HG02798 (cell line): Measurements from ENCODE around the gene MIA.
"Not testable (repeated sequence)": the region's sequence is repeated elsewhere in the genome, so short reads cannot be mapped to it uniquely, and the experiment has no call there.

ENCODE experiments used
- ATAC-seq: cut with Tn5 transposase; IDR thresholded peaks from one replicate; pipeline ENCODE4 v1.9.1; 2021; ENCODE audit warnings: mild to moderate bottlenecking; ENCODE audit not compliant: unreplicated experiment, poor library complexity

Gene MIA

DNA sequence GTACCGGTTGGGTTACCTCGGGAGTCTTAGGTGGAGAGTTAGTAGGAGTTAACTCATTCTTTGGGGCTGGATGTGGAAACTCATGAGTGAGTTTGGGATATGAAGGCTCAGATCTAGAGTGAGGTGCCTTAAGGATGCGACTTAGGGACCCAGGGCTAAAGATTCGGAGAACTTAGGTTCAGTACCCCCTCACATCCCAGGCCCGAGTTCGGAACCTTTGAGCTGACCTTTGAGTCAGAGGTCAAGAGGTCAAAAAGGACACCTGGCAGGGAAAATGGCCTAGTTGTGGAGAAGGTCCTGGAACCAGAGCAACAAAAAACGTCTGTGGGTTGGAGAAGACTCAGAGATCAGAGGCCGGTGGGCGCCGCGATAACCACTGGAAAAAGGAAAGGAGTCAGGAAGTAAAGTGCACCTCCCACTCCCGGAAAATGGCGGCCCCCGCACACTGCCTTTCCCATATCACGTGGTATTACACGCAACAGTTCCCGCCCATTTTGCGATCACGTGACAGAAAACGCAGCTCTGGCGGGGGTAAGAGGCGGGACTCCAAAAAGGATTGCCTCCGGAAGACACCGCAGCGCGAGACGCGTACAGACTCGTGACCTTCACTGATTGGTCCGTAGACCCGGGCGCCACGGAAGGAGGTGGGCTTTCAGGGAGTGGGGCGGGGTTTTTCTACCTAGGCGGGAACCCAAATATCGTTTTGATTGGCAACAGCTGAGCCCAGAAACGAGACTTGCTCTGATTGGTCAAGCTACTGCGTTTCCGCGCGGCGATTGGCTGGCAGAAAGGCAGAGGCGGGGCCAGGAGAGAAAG is 25.1 kb upstream of the MIA start, which contains the start of gene ACTMAP:
ACTMAP (minus strand) TSS at position 420 of the 816 bp plus-strand sequence. CDS start 674 bp downstream, outside the sequence.
- ATAC-seq: peak; percentile 88

DNA sequence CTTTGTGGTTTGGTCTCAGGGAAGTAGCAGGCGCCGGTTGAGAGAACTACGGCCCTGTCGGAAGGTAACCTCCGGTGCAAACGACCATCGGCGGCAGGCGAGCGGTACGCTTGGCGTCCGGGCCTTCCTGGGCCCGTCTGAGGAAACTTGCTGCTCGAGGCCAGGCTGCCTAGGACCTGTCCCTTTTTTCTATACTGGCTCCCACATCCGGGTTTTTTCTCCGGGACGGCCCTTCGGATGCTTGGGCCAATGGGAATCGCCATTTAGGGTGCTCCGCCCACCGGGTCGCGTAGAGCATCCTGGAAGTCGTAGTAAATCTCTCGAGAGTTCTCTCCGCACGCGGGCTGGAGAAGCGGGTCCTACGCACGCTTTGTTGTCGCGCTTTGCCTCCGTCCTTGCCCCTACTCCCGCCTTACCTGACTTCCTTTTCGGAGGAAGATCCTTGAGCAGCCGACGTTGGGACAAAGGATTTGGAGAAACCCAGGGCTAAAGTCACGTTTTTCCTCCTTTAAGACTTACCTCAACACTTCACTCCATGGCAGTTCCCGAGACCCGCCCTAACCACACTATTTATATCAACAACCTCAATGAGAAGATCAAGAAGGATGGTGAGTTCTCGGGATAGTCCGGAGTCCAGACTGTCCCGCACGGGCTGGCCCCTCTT is 24.3 kb upstream of the MIA start, which contains the start of gene SNRPA:
SNRPA (plus strand) TSS at position 330 of the 664 bp plus-strand sequence; CDS start at position 536, 206 bp downstream.
- ATAC-seq: peak; percentile 61

DNA sequence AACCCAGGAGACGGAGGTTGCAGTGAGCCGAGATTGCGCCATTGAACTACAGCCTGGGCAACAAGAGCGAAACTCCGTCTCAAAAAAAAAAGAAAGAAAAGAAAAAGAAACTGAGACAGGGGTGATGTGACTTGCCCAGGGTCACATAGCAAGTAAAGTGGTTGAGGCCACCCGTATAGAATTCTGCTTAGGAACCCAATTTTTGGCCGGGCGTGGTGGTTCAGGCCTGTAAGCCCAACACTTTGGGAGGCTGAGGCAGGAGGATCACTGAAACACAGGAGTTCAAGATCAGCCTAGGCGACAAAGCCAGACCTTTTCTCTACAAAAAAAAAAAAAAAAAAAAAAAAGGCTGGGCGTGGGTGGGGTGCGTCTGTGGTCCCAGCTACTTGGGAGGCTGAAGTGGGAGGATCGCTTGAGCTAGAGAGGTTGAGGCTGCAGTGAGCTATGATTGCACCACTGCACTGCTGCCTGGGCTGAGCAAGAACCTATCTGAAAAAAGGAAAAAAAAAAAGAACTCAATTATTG is 23.0 kb upstream of the MIA start:
- no peak for ATAC-seq

GRCh38 chr19:40754611-40755247 is 20.6 kb upstream of the MIA start:
- ATAC-seq: no peak

DNA sequence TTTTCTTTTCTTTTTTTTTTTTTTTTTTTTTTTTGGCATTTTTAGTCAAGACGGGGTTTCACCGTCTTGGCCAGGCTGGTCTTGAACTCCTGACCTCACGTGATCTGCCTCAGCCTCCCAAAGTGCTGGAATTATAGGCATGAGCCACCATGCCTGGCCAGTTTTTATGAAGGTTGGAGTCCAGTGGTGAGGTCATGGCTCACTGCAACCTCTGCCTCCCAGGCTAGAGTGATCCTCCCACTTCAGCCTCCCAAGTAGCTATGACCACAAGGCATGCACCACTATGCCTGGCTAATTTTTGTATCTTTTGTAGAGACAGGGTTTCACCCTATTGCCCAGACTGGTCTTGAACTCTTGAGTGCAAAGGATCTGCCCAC is 20.1 kb upstream of the MIA start:
- ATAC-seq: no peak

DNA sequence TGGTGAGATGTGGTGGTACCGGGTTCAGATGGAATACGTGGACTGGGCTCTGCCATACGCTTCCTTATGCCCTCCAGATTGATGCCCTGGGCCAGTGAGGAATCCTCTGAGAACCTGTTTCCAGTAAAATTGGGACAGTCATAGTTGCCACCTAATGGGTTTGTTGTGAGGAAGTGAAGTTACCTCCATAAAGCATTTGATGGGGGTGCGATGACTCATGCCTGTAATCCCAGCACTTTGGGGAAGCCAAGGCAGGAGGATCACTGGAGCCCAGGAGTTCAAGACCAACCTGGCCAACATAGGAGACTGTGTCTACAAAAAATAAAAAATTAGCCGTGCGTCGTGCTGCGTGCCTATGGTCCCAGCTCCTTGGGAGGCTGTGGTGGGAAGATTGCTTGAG is 19.5 kb upstream of the MIA start:
- no peak for ATAC-seq

GRCh38 chr19:40756502-40757110 is 18.7 kb upstream of the MIA start:
- ATAC-seq: no peak

DNA sequence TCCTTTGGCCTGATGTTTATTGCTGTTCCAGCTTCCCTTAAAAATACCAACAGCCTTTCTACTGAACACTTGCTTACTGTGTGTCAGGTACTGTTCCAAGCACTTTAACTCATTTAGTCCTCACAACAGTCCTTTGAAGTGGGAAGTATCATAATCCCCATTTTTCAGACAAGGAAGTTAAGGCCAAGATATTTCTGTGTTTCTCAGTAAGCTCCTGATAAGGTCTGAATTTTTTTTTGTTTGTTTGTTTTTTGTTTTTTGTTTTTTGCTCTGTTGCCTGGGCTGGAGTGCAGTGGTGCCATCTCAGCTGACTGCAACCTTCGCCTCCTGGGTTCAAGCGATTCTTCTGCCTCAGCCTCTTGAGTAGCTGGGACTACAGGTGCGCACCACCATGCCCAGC is 16.8 kb upstream of the MIA start:
- no peak for ATAC-seq

DNA sequence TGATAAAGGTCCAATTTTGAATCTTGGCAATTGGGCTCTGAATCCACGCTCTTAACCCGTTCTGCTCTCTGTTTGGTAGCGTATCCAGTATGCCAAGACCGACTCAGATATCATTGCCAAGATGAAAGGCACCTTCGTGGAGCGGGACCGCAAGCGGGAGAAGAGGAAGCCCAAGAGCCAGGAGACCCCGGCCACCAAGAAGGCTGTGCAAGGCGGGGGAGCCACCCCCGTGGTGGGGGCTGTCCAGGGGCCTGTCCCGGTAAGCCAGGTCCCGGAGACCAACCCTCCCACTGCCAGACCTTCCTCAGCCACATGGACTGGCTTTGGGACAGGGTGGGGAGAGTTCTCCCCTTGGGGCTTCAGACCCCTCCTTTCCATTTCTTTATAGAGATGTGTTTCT is 16.0 kb upstream of the MIA start:
- no peak for ATAC-seq

GRCh38 chr19:40762754-40763470 is 12.4 kb upstream of the MIA start:
- no peak for ATAC-seq

DNA sequence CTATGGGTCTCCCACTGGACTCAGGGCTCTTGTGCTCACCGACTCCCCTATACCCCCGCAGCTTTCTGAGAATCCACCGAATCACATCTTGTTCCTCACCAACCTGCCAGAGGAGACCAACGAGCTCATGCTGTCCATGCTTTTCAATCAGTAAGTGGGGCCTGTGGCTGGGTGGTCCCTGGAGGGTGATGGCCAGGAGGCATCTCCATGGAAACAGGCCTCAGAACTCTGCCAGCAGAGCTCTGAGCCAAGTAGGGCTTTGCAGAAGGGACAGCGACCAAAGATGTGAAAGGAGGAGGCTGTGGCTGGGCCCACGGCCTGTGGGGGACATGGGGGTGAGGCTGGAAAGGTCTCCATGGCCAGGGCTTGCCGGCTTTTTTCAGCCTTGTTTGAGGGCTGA is 11.8 kb upstream of the MIA start:
- no peak for ATAC-seq

- no peak for ATAC-seq
Observed at GRCh38 chr19:40763963-40764362, 11.4 kb upstream of the MIA start.

DNA sequence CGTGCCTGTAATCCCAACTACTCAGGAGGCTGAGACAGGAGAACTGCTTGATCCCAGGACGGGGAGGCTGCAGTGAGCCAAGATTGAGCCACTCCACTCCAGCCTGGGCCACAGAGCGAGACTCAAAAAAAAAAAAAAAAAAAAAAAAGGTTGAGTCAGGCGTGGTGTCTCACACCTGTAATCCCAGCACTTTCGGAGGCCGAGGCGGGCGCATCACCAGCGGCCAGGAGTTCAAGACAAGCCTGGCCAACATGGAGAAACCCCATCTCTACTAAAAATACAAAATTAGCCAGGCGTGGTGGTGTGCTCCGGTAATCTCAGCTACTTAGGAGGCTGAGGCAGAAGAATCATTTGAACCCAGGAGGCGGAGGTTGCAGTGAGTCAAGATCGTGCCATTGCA is 8.9 kb upstream of the MIA start:
- ATAC-seq: not testable (repeated sequence)

- no peak for ATAC-seq
Observed at GRCh38 chr19:40768869-40769268, 6.5 kb upstream of the MIA start.

- ATAC-seq: not testable (repeated sequence)
Observed at GRCh38 chr19:40771101-40771862, 4.0 kb upstream of the MIA start.

- no peak for ATAC-seq
Observed at GRCh38 chr19:40775632-40776022, 306 bp downstream of the MIA start.

DNA sequence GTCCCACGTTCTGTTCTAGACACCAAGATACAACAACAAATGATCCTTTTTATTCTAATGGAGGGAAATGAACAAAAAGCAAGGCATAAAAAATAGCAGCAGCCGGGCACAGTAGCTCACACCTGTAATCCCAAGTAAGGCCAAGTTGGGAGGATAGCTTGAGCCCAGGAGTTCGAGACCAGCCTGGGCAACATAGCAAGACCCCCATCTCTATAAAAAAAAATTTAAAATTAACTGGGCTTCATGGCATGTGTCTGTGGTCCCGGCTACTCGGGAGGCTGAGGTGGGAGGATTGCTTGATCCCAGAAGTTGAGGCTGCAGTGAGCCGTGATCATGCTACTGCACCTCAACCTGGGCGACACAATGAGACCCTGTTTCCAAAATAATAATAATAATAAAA is 1.0 kb downstream of the MIA start:
- ATAC-seq: no peak

DNA sequence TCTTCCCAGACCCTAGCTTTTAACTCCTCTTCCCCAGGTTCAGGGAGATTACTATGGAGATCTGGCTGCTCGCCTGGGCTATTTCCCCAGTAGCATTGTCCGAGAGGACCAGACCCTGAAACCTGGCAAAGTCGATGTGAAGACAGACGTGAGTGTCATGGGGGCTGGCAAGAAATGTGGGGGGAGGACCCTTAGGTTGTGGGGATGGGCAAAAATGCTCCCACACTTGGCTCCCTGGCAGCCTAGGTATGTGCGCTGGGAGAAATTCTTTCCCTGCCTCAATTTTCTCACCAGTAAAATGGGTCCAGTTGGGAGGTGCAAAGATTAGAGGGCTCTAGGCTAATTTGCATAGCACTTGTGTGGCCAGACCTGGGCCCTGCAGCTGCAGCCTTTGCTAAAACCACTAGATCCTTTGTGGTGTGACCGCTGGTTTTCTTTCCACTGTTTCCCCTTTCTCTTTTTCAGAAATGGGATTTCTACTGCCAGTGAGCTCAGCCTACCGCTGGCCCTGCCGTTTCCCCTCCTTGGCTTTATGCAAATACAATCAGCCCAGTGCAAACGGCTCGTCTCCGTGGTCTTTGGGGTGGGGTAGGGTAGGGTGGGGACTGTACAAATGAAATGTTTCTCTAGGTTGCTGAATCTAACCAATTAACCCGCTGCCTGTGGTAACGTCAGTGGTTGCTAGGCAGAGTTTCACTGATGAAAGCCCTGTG is 1.8 kb downstream of the MIA start:
- ATAC-seq: peak; percentile 68

- no peak for ATAC-seq
Observed at GRCh38 chr19:40777645-40777936, 2.3 kb downstream of the MIA start.
